Activated CD4-positive, alpha-beta memory T cell treated with anti-CD3 and anti-CD28 coated beads, Interleukin-2, amount 10 ng/mL, durations not matched to agents 7 days and 5 days (primary cell): Measurements from ENCODE around the gene TRIO. TPM values are rescaled to one million over a fixed set of nuclear protein-coding genes. Genes with fewer than 3 reads are reported as not detected.

Experiments
- CTCF ChIA-PET: fragments of 350-600 bp; sonication (Branson Sonifier 250); formaldehyde crosslinking; loops from one replicate; lab custom pipeline; 2021; ENCODE audit warnings: antibody characterized with exemption, inconsistent platforms; lab: Charles Lee
- POLR2A ChIA-PET: fragments of 350-600 bp; sonication (Branson Sonifier 250); formaldehyde crosslinking; loops from one replicate; lab custom pipeline; 2021; ENCODE audit warnings: antibody characterized with exemption; lab: Charles Lee
- DNase-seq: peaks from one replicate; pipeline ENCODE4 v3.0.0-alpha.2; 2020
- H3K27ac Mint-ChIP-seq: one replicate; pipeline ENCODE4 v1.8.0; 2021; ENCODE audit warnings: mild to moderate bottlenecking, mixed read lengths
- H3K27me3 Mint-ChIP-seq: one replicate; pipeline ENCODE4 v1.8.0; 2021; ENCODE audit warnings: mixed read lengths
- H3K36me3 Mint-ChIP-seq: one replicate; pipeline ENCODE4 v1.8.0; 2021; ENCODE audit warnings: low read depth, mixed read lengths
- H3K4me1 Mint-ChIP-seq: one replicate; pipeline ENCODE4 v1.8.0; 2021; ENCODE audit warnings: mixed read lengths
- H3K4me3 Mint-ChIP-seq: one replicate; pipeline ENCODE4 v1.8.0; 2021; ENCODE audit warnings: mild to moderate bottlenecking, mixed read lengths
- H3K9me3 Mint-ChIP-seq: one replicate; pipeline ENCODE4 v1.8.0; 2021; ENCODE audit warnings: mixed read lengths
- total RNA-seq, 2 experiments: library from RNA; stranded (reverse); gene quantifications; one replicate each; pipeline ENCODE4 v1.2.3, GENCODE V29; 2021

Gene TRIO
- total RNA-seq, 2 experiments from 2014 or later, result 8.1 to 8.3 TPM

- CTCF ChIA-PET, result no interaction called here
- Mint-ChIP-seq H3K4me3 (no peak overlapping the region), H3K9me3 (no peaks in the 10 kb centered on the region), H3K4me1 (peaks cover 6% of the 10 kb centered on the region), H3K27me3 (peaks cover 2% of the 10 kb centered on the region), H3K27ac (no peak overlapping the region), H3K36me3 (no peaks in the 10 kb centered on the region)
- DNase-seq, result no peak
- POLR2A ChIA-PET, result no interaction called here
Observed at GRCh38 chr5:14228219-14228618, 85.1 kb downstream of the TRIO start.

GRCh38 chr5:14229181-14229580 lies 86.0 kb downstream of the TRIO start:
- H3K27me3 Mint-ChIP-seq, result peaks cover 2% of the 10 kb centered on the region
- H3K4me1 Mint-ChIP-seq, result no peaks in the 10 kb centered on the region
- no peaks in the 10 kb centered on the region for H3K36me3 Mint-ChIP-seq
- no peak overlapping the region for H3K27ac Mint-ChIP-seq
- no peak overlapping the region for H3K4me3 Mint-ChIP-seq
- ChIA-PET POLR2A (no interaction called here), CTCF (no interaction called here)
- H3K9me3 Mint-ChIP-seq, result no peaks in the 10 kb centered on the region
- no peak for DNase-seq

GRCh38 chr5:14229734-14230133 lies 86.6 kb downstream of the TRIO start:
- CTCF ChIA-PET, result no interaction called here
- no peaks in the 10 kb centered on the region for H3K36me3 Mint-ChIP-seq
- DNase-seq, result no peak
- H3K4me3 Mint-ChIP-seq, result no peak overlapping the region
- POLR2A ChIA-PET, result no interaction called here
- H3K9me3 Mint-ChIP-seq, result no peaks in the 10 kb centered on the region
- H3K27me3 Mint-ChIP-seq, result no peaks in the 10 kb centered on the region
- H3K4me1 Mint-ChIP-seq, result no peaks in the 10 kb centered on the region
- no peak overlapping the region for H3K27ac Mint-ChIP-seq

- Mint-ChIP-seq H3K4me3 (no peak overlapping the region), H3K36me3 (no peaks in the 10 kb centered on the region), H3K27ac (no peak overlapping the region), H3K27me3 (peaks cover 3% of the 10 kb centered on the region), H3K4me1 (no peaks in the 10 kb centered on the region), H3K9me3 (no peaks in the 10 kb centered on the region)
- DNase-seq, result no peak
- ChIA-PET CTCF (no interaction called here), POLR2A (no interaction called here)
Observed at GRCh38 chr5:14231156-14231555, 88.0 kb downstream of the TRIO start.

- no peaks in the 10 kb centered on the region for H3K36me3 Mint-ChIP-seq
- CTCF ChIA-PET, result no interaction called here
Observed at GRCh38 chr5:14231890-14232289, 88.7 kb downstream of the TRIO start.

DNA sequence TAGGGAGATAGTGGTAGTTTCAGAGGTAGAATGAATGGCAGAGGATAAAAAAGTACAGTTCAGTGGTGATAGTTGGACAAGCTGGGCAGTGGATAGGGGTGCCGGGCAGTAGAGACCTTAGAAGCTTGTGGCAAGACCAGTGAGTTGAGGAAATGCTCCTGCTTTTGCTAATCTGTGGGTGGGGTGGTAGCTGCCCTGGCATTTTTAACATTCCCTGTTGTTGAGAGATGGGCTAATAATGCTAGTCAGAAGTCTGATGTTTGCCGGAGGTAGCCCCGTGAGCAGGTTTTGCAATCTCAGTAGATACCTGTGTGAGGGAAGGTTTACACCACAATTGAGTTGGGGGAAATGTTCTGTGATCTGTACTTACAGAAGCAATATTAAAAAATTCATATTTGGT lies 91.1 kb downstream of the TRIO start:
- POLR2A ChIA-PET, result no interaction called here
- Mint-ChIP-seq H3K4me1 (no peaks in the 10 kb centered on the region), H3K36me3 (no peaks in the 10 kb centered on the region), H3K27ac (no peak overlapping the region), H3K9me3 (no peaks in the 10 kb centered on the region), H3K27me3 (peaks cover 8% of the 10 kb centered on the region), H3K4me3 (no peak overlapping the region)
- no peak for DNase-seq
- CTCF ChIA-PET, result no interaction called here

More at GRCh38 chr5:14231890-14232289, 88.7 kb downstream of the TRIO start:
- Mint-ChIP-seq H3K27me3 (peaks cover 4% of the 10 kb centered on the region), H3K4me1 (no peaks in the 10 kb centered on the region), H3K9me3 (no peaks in the 10 kb centered on the region), H3K27ac (no peak overlapping the region), H3K4me3 (no peak overlapping the region)
- no peak for DNase-seq
- POLR2A ChIA-PET, result no interaction called here

DNA sequence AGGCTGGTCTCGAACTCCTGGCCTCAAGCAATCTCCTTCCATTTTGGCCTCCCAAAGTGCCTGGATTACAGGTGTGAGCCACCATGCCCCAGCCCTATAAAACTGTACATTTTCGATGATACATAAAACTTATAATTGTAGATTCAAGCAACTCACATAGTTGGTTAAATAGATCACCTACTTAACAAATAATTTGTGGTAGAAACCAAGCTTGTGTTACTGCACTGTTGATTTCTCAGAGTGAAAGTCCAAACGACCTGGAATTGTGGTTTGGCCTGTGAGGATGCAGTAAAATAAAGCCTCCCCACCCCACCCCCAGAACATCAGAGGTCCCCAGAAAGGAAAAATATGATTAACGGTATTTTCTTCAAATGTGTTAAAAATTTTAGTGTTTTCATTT lies 92.7 kb downstream of the TRIO start:
- Mint-ChIP-seq H3K27me3 (peaks cover 8% of the 10 kb centered on the region), H3K9me3 (no peaks in the 10 kb centered on the region), H3K27ac (no peak overlapping the region), H3K36me3 (no peaks in the 10 kb centered on the region), H3K4me1 (no peaks in the 10 kb centered on the region), H3K4me3 (no peak overlapping the region)
- no peak for DNase-seq
- CTCF ChIA-PET, result no interaction called here
- POLR2A ChIA-PET, result no interaction called here

DNA sequence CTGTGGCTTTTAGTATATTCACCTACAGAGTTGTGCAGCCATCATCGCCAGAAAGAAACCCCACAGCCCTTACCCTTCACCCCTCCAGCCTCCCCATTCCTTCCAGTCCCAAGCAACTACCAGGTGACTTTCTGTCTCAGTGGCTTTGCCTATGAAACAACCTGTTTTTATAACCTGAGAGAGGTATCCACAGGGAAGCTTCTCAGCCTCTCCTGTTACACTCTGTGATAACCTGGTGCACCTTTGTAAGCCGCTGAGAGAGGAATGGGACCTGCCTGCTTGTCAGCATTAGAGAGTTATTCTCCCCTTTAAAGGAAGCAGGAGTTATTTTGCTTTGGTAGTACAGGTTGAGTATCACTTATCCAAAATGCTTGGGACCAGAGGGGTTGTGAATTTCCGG lies 93.6 kb downstream of the TRIO start:
- Mint-ChIP-seq H3K9me3 (no peaks in the 10 kb centered on the region), H3K4me3 (no peak overlapping the region), H3K4me1 (no peaks in the 10 kb centered on the region), H3K27me3 (peaks cover 9% of the 10 kb centered on the region), H3K27ac (no peak overlapping the region), H3K36me3 (no peaks in the 10 kb centered on the region)
- ChIA-PET CTCF (no interaction called here), POLR2A (no interaction called here)
- DNase-seq, result no peak

GRCh38 chr5:14237317-14238086 lies 94.4 kb downstream of the TRIO start:
- Mint-ChIP-seq H3K9me3 (no peaks in the 10 kb centered on the region), H3K27me3 (peaks cover 12% of the 10 kb centered on the region), H3K4me3 (no peak overlapping the region), H3K36me3 (no peaks in the 10 kb centered on the region), H3K4me1 (no peaks in the 10 kb centered on the region), H3K27ac (no peak overlapping the region)
- CTCF ChIA-PET, result no interaction called here
- POLR2A ChIA-PET, result no interaction called here
- no peak for DNase-seq

DNA sequence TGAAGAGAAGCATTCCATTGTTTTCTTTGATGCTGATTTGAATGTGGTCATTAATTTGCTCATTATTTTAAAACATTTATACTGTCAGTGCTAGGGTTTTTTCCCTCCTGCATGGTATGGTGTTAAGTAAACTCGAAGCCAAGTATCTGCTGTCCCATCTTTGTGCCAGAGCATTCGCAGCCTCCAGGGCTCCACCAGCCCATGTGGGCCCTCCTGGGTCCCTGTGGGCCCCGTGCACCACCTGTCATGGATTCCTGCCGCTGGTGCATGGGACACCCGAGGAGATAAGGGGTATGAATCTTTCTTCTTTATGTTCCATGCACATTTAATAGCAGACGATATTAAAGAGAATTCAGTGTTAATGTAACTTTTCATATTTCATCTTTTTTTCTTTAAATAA lies 95.1 kb downstream of the TRIO start:
- CTCF ChIA-PET, result no interaction called here
- Mint-ChIP-seq H3K9me3 (no peaks in the 10 kb centered on the region), H3K27me3 (peaks cover 12% of the 10 kb centered on the region), H3K36me3 (no peaks in the 10 kb centered on the region), H3K4me3 (no peak overlapping the region), H3K27ac (no peak overlapping the region), H3K4me1 (no peaks in the 10 kb centered on the region)
- no peak for DNase-seq
- POLR2A ChIA-PET, result no interaction called here

GRCh38 chr5:14239404-14239803 lies 96.3 kb downstream of the TRIO start:
- Mint-ChIP-seq H3K27me3 (peaks cover 12% of the 10 kb centered on the region), H3K4me1 (no peaks in the 10 kb centered on the region), H3K4me3 (no peak overlapping the region), H3K36me3 (no peaks in the 10 kb centered on the region), H3K9me3 (no peaks in the 10 kb centered on the region), H3K27ac (no peak overlapping the region)
- ChIA-PET POLR2A (no interaction called here), CTCF (no interaction called here)
- no peak for DNase-seq

- Mint-ChIP-seq H3K4me3 (no peak overlapping the region), H3K9me3 (no peaks in the 10 kb centered on the region), H3K27me3 (peaks cover 12% of the 10 kb centered on the region), H3K4me1 (no peaks in the 10 kb centered on the region), H3K36me3 (no peaks in the 10 kb centered on the region), H3K27ac (no peak overlapping the region)
- ChIA-PET CTCF (no interaction called here), POLR2A (no interaction called here)
- DNase-seq, result no peak
Observed at GRCh38 chr5:14239951-14240350, 96.8 kb downstream of the TRIO start.

GRCh38 chr5:14240359-14240758 lies 97.2 kb downstream of the TRIO start:
- no peak overlapping the region for H3K27ac Mint-ChIP-seq
- H3K27me3 Mint-ChIP-seq, result peaks cover 11% of the 10 kb centered on the region
- CTCF ChIA-PET, result no interaction called here
- H3K9me3 Mint-ChIP-seq, result no peaks in the 10 kb centered on the region
- POLR2A ChIA-PET, result no interaction called here
- no peak overlapping the region for H3K4me3 Mint-ChIP-seq
- H3K36me3 Mint-ChIP-seq, result no peaks in the 10 kb centered on the region
- H3K4me1 Mint-ChIP-seq, result no peaks in the 10 kb centered on the region
- DNase-seq, result no peak

DNA sequence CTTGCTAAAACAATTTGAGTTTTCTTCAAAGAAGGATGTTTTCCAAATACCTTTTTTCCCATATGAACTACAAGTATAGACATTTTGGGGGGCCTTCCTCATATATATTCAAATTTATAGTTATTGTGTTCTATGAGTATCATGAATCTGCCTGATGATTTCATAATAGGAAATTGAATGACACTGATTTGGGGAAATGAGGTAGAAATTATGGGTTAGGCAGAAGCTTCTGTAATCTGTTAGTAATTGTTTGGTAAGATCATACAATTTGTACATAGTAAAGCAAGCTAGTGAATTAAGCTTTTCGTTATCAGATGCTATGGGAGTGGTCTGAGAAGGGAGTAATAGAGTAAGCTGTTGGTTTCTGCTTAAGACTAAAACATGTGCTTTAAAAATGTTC lies 98.0 kb downstream of the TRIO start:
- ChIA-PET POLR2A (no interaction called here), CTCF (no interaction called here)
- H3K4me3 Mint-ChIP-seq, result no peak overlapping the region
- H3K27me3 Mint-ChIP-seq, result peaks cover 9% of the 10 kb centered on the region
- DNase-seq, result no peak
- no peaks in the 10 kb centered on the region for H3K9me3 Mint-ChIP-seq
- H3K4me1 Mint-ChIP-seq, result no peaks in the 10 kb centered on the region
- H3K36me3 Mint-ChIP-seq, result no peaks in the 10 kb centered on the region
- no peak overlapping the region for H3K27ac Mint-ChIP-seq
